ENCODE results near the gene PSORS1C1. TPM values are rescaled to one million over a fixed set of nuclear protein-coding genes. Genes with fewer than 3 reads are reported as not detected.

Gene PSORS1C1
- total and polyA plus RNA-seq, 2 of the 4 experiments (the other 2 are of a cell fraction), result 0.36 to 1.1 TPM

GRCh38 chr6:31070711-31071197 lies 43.8 kb upstream of the PSORS1C1 start:
- H3K79me1 ChIP-seq (ENCODE audit: low read depth in 1 of 2, low read length in 2 of 2), result no peaks in the 10 kb centered on the region
- no peak overlapping the region for H3K4me3 ChIP-seq (ENCODE audit: insufficient read depth, low read depth, low read length)
- H3K23ac ChIP-seq (ENCODE audit: low read depth, low read length), result no peak overlapping the region
- no peak overlapping the region for H3K56ac ChIP-seq (ENCODE audit: extremely low read depth, insufficient read depth, low read length)
- BruUV-seq (replicated peaks), result no TSS peak
- no peaks in the 10 kb centered on the region for H3K9me3 ChIP-seq (ENCODE audit: control insufficient read depth, insufficient read depth, low read length)
- H3K36me3 ChIP-seq (ENCODE audit: control insufficient read depth, insufficient read depth, low read length), result no peaks in the 10 kb centered on the region
- no peak overlapping the region for H2BK5ac ChIP-seq (ENCODE audit: low read depth, low read length, poor library complexity, severe bottlenecking)
- no peak overlapping the region for H2AK5ac ChIP-seq (ENCODE audit: low read depth, low read length)
- no peak overlapping the region for H3K14ac ChIP-seq (replicated peaks; ENCODE audit: low read depth, low read length)
- intact Hi-C loops (cut with micrococcal nuclease) (loop anchor here (1.0 to 5.0 kb wide), 3 partner anchors 128 to 328 kb away; partner anchors contain the start of genes FLOT1 and IER3), dilution Hi-C loops (cut with HindIII; ENCODE audit: low sequenced_read_pairs, unreplicated experiment) (no loop called here), in situ Hi-C loops (cut with MboI; ENCODE audit: low sequenced_read_pairs) (no loop called here)
- H3K27ac ChIP-seq (ENCODE audit: insufficient read depth, low read length), result no peak overlapping the region
- WGBS, 2 experiments (ENCODE audit: extremely low coverage in 2 of 2, insufficient read length in 1 of 2), result 21% methylated on average over 2 of the region's 6 CpGs; no CpG with 5 or more reads in 1 of the 2 experiments
- H4K5ac ChIP-seq (ENCODE audit: low read depth, low read length), result no peak overlapping the region
- peak; percentile 94 for ATAC-seq (ENCODE audit: low read depth)
- ChIA-PET CTCF (interaction anchor here (0.6 to 2.5 kb wide), 25 partner anchors 9 to 289 kb away, joined by 3 to 22 read pairs (median 4); partner anchors contain the start of genes MUCL3, SFTA2 and VARS2), POLR2A (ENCODE audit: unreplicated experiment) (no interaction called here)
- H2BK20ac ChIP-seq (ENCODE audit: low read depth, low read length), result no peak overlapping the region
- no peak overlapping the region for H3K4ac ChIP-seq (ENCODE audit: low read depth, low read length)
- H3K27me3 ChIP-seq (ENCODE audit: control insufficient read depth, insufficient read depth, low read length), result no peaks in the 10 kb centered on the region
- peaks cover 3% of the 10 kb centered on the region for H3K4me1 ChIP-seq (ENCODE audit: control insufficient read depth, insufficient read depth, low read length)
- H3K4me2 ChIP-seq (ENCODE audit: low read depth, low read length), result no peak overlapping the region
- 0 out of 4 replicates have a peak overlapping the region, but pooled peaks of 1 of the 2 experiments have one; percentile 47 for H4K8ac ChIP-seq (ENCODE audit: low read depth in 2 of 2, low read length in 2 of 2)
- H3K9ac ChIP-seq (ENCODE audit: low read depth, low read length), result no peak overlapping the region
- peak; percentile 84 for DNase-seq
- H4K20me1 ChIP-seq (ENCODE audit: insufficient read depth, low read length), result no peaks in the 10 kb centered on the region
- TF ChIP-seq NFE2L2 (IDR thresholded peaks at IDR 0.05; ENCODE audit: low read depth, low read length) (no peak), FOS (IDR thresholded peaks at IDR 0.05; ENCODE audit: low read depth, low read length) (no peak), RFX5 (IDR thresholded peaks at IDR 0.05; ENCODE audit: low read depth, low read length) (no peak), SMC3 (IDR thresholded peaks at IDR 0.05; ENCODE audit: low read depth, low read length) (peak; percentile 74), MAZ (IDR thresholded peaks at IDR 0.05; ENCODE audit: borderline replicate concordance, low read depth, low read length) (no peak), CTCF (conservative IDR thresholded peaks at IDR 0.05; ENCODE audit: low read depth, low read length) (peak; percentile 82), RCOR1 (IDR thresholded peaks at IDR 0.05; ENCODE audit: insufficient replicate concordance, low read length) (no peak), CHD1 (IDR thresholded peaks at IDR 0.05; ENCODE audit: low read depth, low read length) (no peak), RAD21 (IDR thresholded peaks at IDR 0.05; ENCODE audit: low read length) (peak; percentile 85), POLR2A (IDR thresholded peaks at IDR 0.05; ENCODE audit: low read depth, low read length) (no peak)
- no peak overlapping the region for H2BK15ac ChIP-seq (ENCODE audit: low read depth, low read length)
- peaks cover 2% of the 10 kb centered on the region; the same call in 1 of the 2 replicates for H3K9me1 ChIP-seq (ENCODE audit: insufficient read depth, low read length)
- H4K91ac ChIP-seq (ENCODE audit: insufficient read depth, low read depth, low read length), result no peak overlapping the region
- no peak overlapping the region for H2AK9ac ChIP-seq (replicated peaks; ENCODE audit: low read depth, low read length, poor library complexity)
- no peak overlapping the region for H3K18ac ChIP-seq (ENCODE audit: low read depth, low read length)
- no peak overlapping the region for H2BK120ac ChIP-seq (ENCODE audit: low read depth, low read length)
- peak overlapping the region; percentile 83 for H2AFZ ChIP-seq (replicated peaks; ENCODE audit: low read length, poor library complexity)
